Naive thymus-derived CD4-positive, alpha-beta T cell (primary cell): Measurements from ENCODE around the gene RASSF10. TPM values are rescaled to one million over a fixed set of nuclear protein-coding genes. Genes with fewer than 3 reads are reported as not detected.

Experiments used
- ATAC-seq: fragments of 150-1000 bp; cut with Tn5 transposase; 2 replicates; pipeline ENCODE4 v1.10.0; 2021; ENCODE audit warnings: mild to moderate bottlenecking, moderate library complexity
- CTCF ChIA-PET: fragments of 350-600 bp; sonication (Branson Sonifier 250); formaldehyde crosslinking; loops from one replicate; lab custom pipeline; 2021; ENCODE audit warnings: antibody characterized with exemption; lab: Charles Lee
- POLR2A ChIA-PET: fragments of 350-600 bp; sonication (Branson Sonifier 250); formaldehyde crosslinking; loops from one replicate; lab custom pipeline; 2021; ENCODE audit warnings: antibody characterized with exemption, inconsistent platforms; lab: Charles Lee
- DNase-seq, 9 donors: peaks; one replicate each; pipeline versions ENCODE4 v3.0.0 to v3.0.0-alpha.2; 2020 to 2022; ENCODE audit warnings: mixed read lengths in 1 of 9
- H3K27ac ChIP-seq: one replicate; pipeline ENCODE4 v1.7.0; 2013; ENCODE audit warnings: mild to moderate bottlenecking, low read depth, low read length, moderate library complexity
- H3K27me3 ChIP-seq, 2 donors: one replicate each; pipeline ENCODE4 v1.7.0; 2013; ENCODE audit warnings: low read length in 2 of 2, mild to moderate bottlenecking in 2 of 2, moderate library complexity in 2 of 2; ENCODE audit not compliant: control insufficient read depth in 2 of 2, insufficient read depth in 2 of 2
- H3K36me3 ChIP-seq, 3 experiments: 1 replicate in 2 of 3; 2 replicates in 1 of 3; pipeline ENCODE4 v1.7.0; 2013; ENCODE audit warnings: low read length in 3 of 3, mild to moderate bottlenecking in 3 of 3, moderate library complexity in 1 of 3; ENCODE audit not compliant: insufficient read depth in 3 of 3, control insufficient read depth in 2 of 3
- H3K4me1 ChIP-seq, 2 donors: one replicate each; pipeline ENCODE4 v1.7.0; 2013; ENCODE audit warnings: low read length in 2 of 2, mild to moderate bottlenecking in 2 of 2, moderate library complexity in 1 of 2; ENCODE audit not compliant: control insufficient read depth in 2 of 2, insufficient read depth in 2 of 2
- H3K4me3 ChIP-seq: 2 replicates; pipeline ENCODE4 v1.7.0; 2013; ENCODE audit warnings: mild to moderate bottlenecking, low read length
- H3K9me3 ChIP-seq, 3 experiments: 1 replicate in 2 of 3; 2 replicates in 1 of 3; pipeline ENCODE4 v1.7.0; 2013; ENCODE audit warnings: low read length in 3 of 3; ENCODE audit not compliant: control insufficient read depth in 2 of 3
- H3K27ac Mint-ChIP-seq, 9 donors: one replicate each; pipeline ENCODE4 v1.8.0; 2020 to 2022; ENCODE audit warnings: mixed read lengths in 9 of 9, mild to moderate bottlenecking in 8 of 9, moderate library complexity in 5 of 9, inconsistent platforms in 2 of 9
- H3K27me3 Mint-ChIP-seq, 5 donors: one replicate each; pipeline ENCODE4 v1.8.0; 2021 to 2022; ENCODE audit warnings: mixed read lengths in 5 of 5, mild to moderate bottlenecking in 1 of 5
- H3K36me3 Mint-ChIP-seq, 5 donors: one replicate each; pipeline ENCODE4 v1.8.0; 2020 to 2022; ENCODE audit warnings: mixed read lengths in 5 of 5, mild to moderate bottlenecking in 3 of 5, inconsistent platforms in 1 of 5
- H3K4me1 Mint-ChIP-seq, 7 donors: one replicate each; pipeline ENCODE4 v1.8.0; 2020 to 2022; ENCODE audit warnings: mixed read lengths in 7 of 7, mild to moderate bottlenecking in 3 of 7, inconsistent platforms in 1 of 7
- H3K4me3 Mint-ChIP-seq, 10 donors: one replicate each; pipeline ENCODE4 v1.8.0; 2020 to 2022; ENCODE audit warnings: mild to moderate bottlenecking in 10 of 10, mixed read lengths in 10 of 10, moderate library complexity in 6 of 10, inconsistent platforms in 2 of 10
- H3K9me3 Mint-ChIP-seq, 11 donors: one replicate each; pipeline ENCODE4 v1.8.0; 2020 to 2022; ENCODE audit warnings: mixed read lengths in 11 of 11, mild to moderate bottlenecking in 4 of 11, inconsistent platforms in 1 of 11, moderate library complexity in 1 of 11
- intact Hi-C, 2 donors: fragments of 100-400 bp; cut with micrococcal nuclease; formaldehyde crosslinking; loops; one replicate each; pipeline ENCODE4 v1.15.1; 2023
- polyA plus RNA-seq, 2 donors: library from polyadenylated mRNA; unstranded; fragments of 300-500 nt; fragmentation: Illumina TruSeq; gene quantifications; one replicate each; pipeline ENCODE4 v1.2.3, GENCODE V29; 2021
- total RNA-seq, 6 experiments: library from RNA in 5 of 6; stranded (reverse) in 5 of 6; gene quantifications; 1 replicate in 5 of 6; 2 replicates in 1 of 6; pipeline ENCODE4 v1.2.3 and lab custom pipeline; 2021 to 2026

Gene RASSF10
- total and polyA plus RNA-seq, 7 experiments from 2014 or later = not detected

- H3K9me3 ChIP-seq = no peaks in the 10 kb centered on the region
- H3K27me3 ChIP-seq = no peaks in the 10 kb centered on the region
- H3K27ac ChIP-seq = no peak overlapping the region
- Mint-ChIP-seq H3K27me3 (peaks cover 11 to 22% (median 19%) of the 10 kb centered on the region in 5 donors), H3K4me1 (no peaks in the 10 kb centered on the region), H3K9me3 (peaks cover 0 to 7% (median 0%) of the 10 kb centered on the region in 11 donors), H3K4me3 (no peak overlapping the region), H3K27ac (no peak overlapping the region), H3K36me3 (no peaks in the 10 kb centered on the region)
- H3K4me3 ChIP-seq = no peak overlapping the region
- DNase-seq (no peak), ATAC-seq (no peak)
- CTCF ChIA-PET = no interaction called here
- intact Hi-C loops = no loop called here
- no peaks in the 10 kb centered on the region for H3K36me3 ChIP-seq
- no peaks in the 10 kb centered on the region for H3K4me1 ChIP-seq
- POLR2A ChIA-PET = no interaction called here
These were observed 17.7 kb upstream of the RASSF10 start for GRCh38 chr11:12991426-12991825.

DNA sequence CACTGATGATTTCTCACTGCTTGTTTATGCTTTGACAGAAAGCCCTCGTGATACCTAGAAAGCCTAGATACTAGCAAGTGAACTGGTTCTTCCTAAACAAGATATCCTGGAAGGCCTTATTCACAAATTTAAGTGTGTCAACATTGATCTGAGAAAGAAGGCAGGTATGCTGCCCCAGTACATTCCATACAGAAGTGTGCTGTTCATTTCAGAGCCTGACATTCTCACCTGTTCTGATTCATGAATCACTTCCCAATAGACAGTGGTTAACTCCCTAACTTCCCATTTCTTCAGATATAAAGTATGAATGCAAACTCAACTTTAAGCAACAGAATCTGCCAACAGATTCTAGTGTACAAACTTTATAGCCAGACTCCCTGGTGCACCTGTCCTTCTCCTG is 15.5 kb upstream of the RASSF10 start:
- no peaks in the 10 kb centered on the region for H3K36me3 Mint-ChIP-seq
- ChIA-PET POLR2A (no interaction called here), CTCF (no interaction called here)

DNA sequence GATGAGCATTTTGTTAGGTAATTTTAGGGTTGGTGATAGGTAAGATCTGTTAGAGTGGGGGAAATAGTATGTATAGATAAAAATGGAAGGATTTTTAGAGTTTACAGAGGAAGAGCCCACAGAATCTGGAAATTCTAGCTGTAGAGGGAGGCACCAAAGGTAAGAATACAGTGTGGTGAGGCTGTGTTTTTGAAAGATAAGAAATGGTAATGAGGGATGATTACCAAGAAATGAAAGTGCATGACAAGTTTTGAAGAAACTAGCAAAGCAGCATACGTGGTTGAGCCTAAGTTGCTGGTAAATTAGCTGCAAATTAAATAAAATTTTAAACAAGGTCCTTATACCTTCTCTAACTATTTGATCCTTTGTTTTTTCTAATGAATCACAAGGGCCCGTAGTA is 14.6 kb upstream of the RASSF10 start:
- no peaks in the 10 kb centered on the region for H3K4me1 Mint-ChIP-seq
- no peak overlapping the region for H3K4me3 Mint-ChIP-seq
- Histone ChIP-seq H3K27ac (no peak overlapping the region), H3K9me3 (no peaks in the 10 kb centered on the region), H3K36me3 (no peaks in the 10 kb centered on the region), H3K4me1 (no peaks in the 10 kb centered on the region), H3K27me3 (no peaks in the 10 kb centered on the region), H3K4me3 (no peak overlapping the region)
- H3K36me3 Mint-ChIP-seq = no peaks in the 10 kb centered on the region
- ATAC-seq = no peak
- peaks cover 0 to 10% (median 0%) of the 10 kb centered on the region in 11 donors for H3K9me3 Mint-ChIP-seq
- POLR2A ChIA-PET = no interaction called here
- H3K27me3 Mint-ChIP-seq = peaks cover 10 to 28% (median 24%) of the 10 kb centered on the region in 5 donors
- intact Hi-C loops = no loop called here
- CTCF ChIA-PET = no interaction called here
- H3K27ac Mint-ChIP-seq = no peak overlapping the region
- DNase-seq = no peak

More for the DNA sequence above, 15.5 kb upstream of the RASSF10 start:
- no peak overlapping the region for H3K4me3 Mint-ChIP-seq
- no peaks in the 10 kb centered on the region for H3K4me1 Mint-ChIP-seq
- H3K36me3 ChIP-seq = no peaks in the 10 kb centered on the region
- H3K9me3 Mint-ChIP-seq = peaks cover 0 to 10% (median 0%) of the 10 kb centered on the region in 11 donors
- H3K27ac Mint-ChIP-seq = no peak overlapping the region
- no peaks in the 10 kb centered on the region for H3K27me3 ChIP-seq
- H3K27ac ChIP-seq = no peak overlapping the region
- H3K4me1 ChIP-seq = no peaks in the 10 kb centered on the region
- intact Hi-C loops = no loop called here
- ATAC-seq (no peak), DNase-seq (no peak)
- peaks cover 6 to 31% (median 20%) of the 10 kb centered on the region in 5 donors for H3K27me3 Mint-ChIP-seq
- H3K4me3 ChIP-seq = no peak overlapping the region
- no peaks in the 10 kb centered on the region for H3K9me3 ChIP-seq

- intact Hi-C loops = no loop called here
- CTCF ChIA-PET = no interaction called here
- ATAC-seq = no peak
- Mint-ChIP-seq H3K27me3 (peaks cover 9 to 28% (median 24%) of the 10 kb centered on the region in 5 donors), H3K9me3 (peaks cover 0 to 10% (median 0%) of the 10 kb centered on the region in 11 donors), H3K36me3 (no peaks in the 10 kb centered on the region), H3K4me3 (no peak overlapping the region), H3K4me1 (no peaks in the 10 kb centered on the region), H3K27ac (no peak overlapping the region)
- DNase-seq = no peak
- H3K36me3 ChIP-seq = no peaks in the 10 kb centered on the region
- H3K9me3 ChIP-seq = no peaks in the 10 kb centered on the region
- H3K27me3 ChIP-seq = no peaks in the 10 kb centered on the region
- POLR2A ChIA-PET = no interaction called here
- no peak overlapping the region for H3K4me3 ChIP-seq
- no peaks in the 10 kb centered on the region for H3K4me1 ChIP-seq
- no peak overlapping the region for H3K27ac ChIP-seq
These were observed 13.9 kb upstream of the RASSF10 start for GRCh38 chr11:12995188-12995587.

DNA sequence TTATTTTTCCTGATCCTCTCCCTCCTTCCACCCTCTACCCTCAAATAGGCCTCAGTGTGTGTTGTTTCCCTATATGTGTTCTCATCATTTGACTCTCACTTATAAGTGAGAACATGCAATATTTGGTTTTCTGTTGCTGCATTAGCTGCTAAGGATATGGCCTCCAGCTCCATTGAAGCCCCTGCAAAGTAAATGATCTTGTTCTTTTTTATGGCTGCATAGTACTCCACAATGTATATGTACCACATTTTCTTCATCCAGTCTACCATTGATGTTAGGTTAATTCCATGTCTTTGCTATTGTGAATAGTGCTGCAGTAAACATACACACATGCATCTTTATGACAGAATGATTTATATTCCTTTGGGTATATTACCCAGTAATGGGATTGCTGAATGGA is 13.3 kb upstream of the RASSF10 start:
- no peaks in the 10 kb centered on the region for H3K4me1 ChIP-seq
- H3K36me3 ChIP-seq = no peaks in the 10 kb centered on the region
- H3K4me3 ChIP-seq = no peak overlapping the region
- intact Hi-C loops = no loop called here
- no peak overlapping the region for H3K27ac ChIP-seq
- ATAC-seq = no peak
- H3K9me3 ChIP-seq = no peaks in the 10 kb centered on the region
- peaks cover 0 to 10% (median 0%) of the 10 kb centered on the region in 11 donors for H3K9me3 Mint-ChIP-seq
- ChIA-PET POLR2A (no interaction called here), CTCF (no interaction called here)
- no peak overlapping the region for H3K27ac Mint-ChIP-seq
- no peaks in the 10 kb centered on the region for H3K36me3 Mint-ChIP-seq
- peaks cover 12 to 33% (median 24%) of the 10 kb centered on the region in 5 donors for H3K27me3 Mint-ChIP-seq
- H3K4me3 Mint-ChIP-seq = no peak overlapping the region
- no peak for DNase-seq
- H3K27me3 ChIP-seq = no peaks in the 10 kb centered on the region
- H3K4me1 Mint-ChIP-seq = no peaks in the 10 kb centered on the region

DNA sequence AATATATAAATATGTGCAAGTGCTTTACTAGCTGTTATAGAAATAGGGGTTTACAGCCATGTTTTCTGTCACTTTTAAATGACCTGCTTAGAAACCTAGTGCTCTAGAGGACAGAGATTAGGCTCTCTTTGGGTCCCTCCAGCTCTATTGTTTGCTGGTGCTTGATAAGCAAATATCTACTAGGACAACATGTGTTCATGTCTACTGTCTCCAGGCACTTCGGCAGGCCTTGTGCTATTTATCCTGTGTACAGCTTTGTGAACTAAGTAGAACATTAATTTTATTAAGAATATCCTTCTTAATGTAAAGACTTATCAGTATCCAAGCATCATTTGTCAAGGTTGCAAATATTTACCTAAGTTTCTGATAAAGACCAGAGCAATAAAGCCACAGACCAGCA is 11.9 kb upstream of the RASSF10 start:
- H3K9me3 Mint-ChIP-seq = peaks cover 0 to 10% (median 0%) of the 10 kb centered on the region in 11 donors
- H3K36me3 Mint-ChIP-seq = no peaks in the 10 kb centered on the region
- CTCF ChIA-PET = no interaction called here
- no peaks in the 10 kb centered on the region for H3K4me1 Mint-ChIP-seq
- intact Hi-C loops = no loop called here
- Histone ChIP-seq H3K27ac (no peak overlapping the region), H3K36me3 (no peaks in the 10 kb centered on the region), H3K4me3 (no peak overlapping the region), H3K9me3 (no peaks in the 10 kb centered on the region), H3K27me3 (no peaks in the 10 kb centered on the region), H3K4me1 (no peaks in the 10 kb centered on the region)
- H3K4me3 Mint-ChIP-seq = no peak overlapping the region
- ATAC-seq (no peak), DNase-seq (no peak)
- POLR2A ChIA-PET = no interaction called here
- peaks cover 17 to 38% (median 24%) of the 10 kb centered on the region in 5 donors for H3K27me3 Mint-ChIP-seq
- no peak overlapping the region for H3K27ac Mint-ChIP-seq

DNA sequence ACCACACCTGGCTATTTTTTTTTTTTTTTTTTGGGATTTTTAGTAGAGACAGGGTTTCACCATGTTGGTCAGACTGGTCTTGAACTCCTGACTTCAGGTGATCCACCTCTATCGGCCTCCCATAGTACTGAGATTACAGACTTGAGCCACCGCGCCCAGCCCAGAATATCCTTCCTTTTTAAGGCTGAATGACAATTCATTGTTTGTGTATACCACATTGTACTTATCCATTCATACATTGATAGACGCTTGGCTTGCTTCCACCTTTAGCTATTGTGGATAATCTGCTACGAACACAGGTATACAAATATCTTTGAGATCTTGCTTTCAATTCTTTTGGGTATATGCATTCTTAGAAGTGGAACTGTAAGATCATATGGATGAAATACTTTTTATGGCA is 10.8 kb upstream of the RASSF10 start:
- no peak overlapping the region for H3K27ac Mint-ChIP-seq
- H3K9me3 ChIP-seq = no peaks in the 10 kb centered on the region
- H3K4me3 ChIP-seq = no peak overlapping the region
- H3K9me3 Mint-ChIP-seq = peaks cover 0 to 10% (median 0%) of the 10 kb centered on the region in 11 donors
- H3K27ac ChIP-seq = no peak overlapping the region
- intact Hi-C loops = no loop called here
- DNase-seq (no peak), ATAC-seq (no peak)
- no peaks in the 10 kb centered on the region for H3K27me3 ChIP-seq
- H3K36me3 ChIP-seq = no peaks in the 10 kb centered on the region
- H3K27me3 Mint-ChIP-seq = peaks cover 25 to 32% (median 30%) of the 10 kb centered on the region in 5 donors
- no peaks in the 10 kb centered on the region for H3K36me3 Mint-ChIP-seq
- CTCF ChIA-PET = interaction anchor here (0.7 kb wide), 1 partner anchor 1942 kb away, joined by 4 read pairs; no protein-coding TSS in a partner anchor
- no peaks in the 10 kb centered on the region for H3K4me1 Mint-ChIP-seq
- no peak overlapping the region for H3K4me3 Mint-ChIP-seq
- no peaks in the 10 kb centered on the region for H3K4me1 ChIP-seq
- POLR2A ChIA-PET = no interaction called here
